K562 treated with DMSO at 1 percent for 12 hours (cell line): ENCODE results near the gene PSMA1. TPM values are rescaled to one million over a fixed set of nuclear protein-coding genes. Genes with fewer than 3 reads are reported as not detected.

ENCODE experiments used
- total RNA-seq: library from RNA; unstranded; fragments of 300-600 nt; gene quantifications from 2 replicates; pipeline ENCODE4 v1.2.3, GENCODE V29; 2022; ENCODE audit not compliant: insufficient read depth

PSMA1 gene
- 189 and 282 TPM in 2 replicates for total RNA-seq

DNA sequence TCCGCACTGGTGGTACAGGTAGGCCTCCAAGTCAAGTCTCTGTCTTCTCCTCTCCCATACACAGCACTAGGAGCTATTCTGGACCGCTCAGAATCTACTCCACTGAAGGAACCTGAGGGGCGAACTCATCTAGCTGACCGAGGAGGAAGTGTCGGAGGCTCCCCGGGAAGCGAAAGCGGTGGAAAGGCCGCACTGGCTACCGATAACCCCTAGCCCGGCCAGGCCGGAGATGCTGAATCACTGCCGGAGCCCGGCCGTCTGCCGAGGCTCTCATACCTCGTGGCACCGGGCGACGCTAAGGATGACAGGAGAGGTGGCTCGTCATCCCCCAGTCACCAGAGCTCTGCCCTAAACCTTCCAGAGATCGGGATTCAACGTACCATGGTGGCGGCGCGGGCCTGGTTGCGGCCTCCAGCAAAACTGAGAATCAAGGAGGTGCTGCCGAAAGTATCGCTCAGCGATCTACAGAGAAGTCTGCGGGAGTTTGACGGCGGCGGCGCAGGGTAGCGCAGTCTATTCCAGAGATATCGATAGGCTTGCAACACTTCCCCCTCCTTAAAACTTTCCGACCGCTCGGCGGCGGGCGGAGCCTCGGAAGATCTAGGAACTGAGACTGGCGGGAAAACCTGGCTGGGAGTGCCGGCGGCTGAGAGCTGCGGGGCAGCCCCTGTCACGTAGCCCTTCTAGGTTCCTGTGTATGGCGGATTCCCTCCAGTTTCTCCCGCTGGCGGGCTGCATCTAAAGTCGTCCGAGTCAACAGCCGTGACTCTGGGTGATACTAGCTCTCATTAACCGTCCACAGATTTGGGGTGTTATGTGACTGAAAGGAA, at the start of gene PSMA1:
Gene PSMA1, minus strand, starts transcription at position 470 of the 830 bp plus-strand sequence. Its CDS starts 87 bp downstream, at position 383.

DNA sequence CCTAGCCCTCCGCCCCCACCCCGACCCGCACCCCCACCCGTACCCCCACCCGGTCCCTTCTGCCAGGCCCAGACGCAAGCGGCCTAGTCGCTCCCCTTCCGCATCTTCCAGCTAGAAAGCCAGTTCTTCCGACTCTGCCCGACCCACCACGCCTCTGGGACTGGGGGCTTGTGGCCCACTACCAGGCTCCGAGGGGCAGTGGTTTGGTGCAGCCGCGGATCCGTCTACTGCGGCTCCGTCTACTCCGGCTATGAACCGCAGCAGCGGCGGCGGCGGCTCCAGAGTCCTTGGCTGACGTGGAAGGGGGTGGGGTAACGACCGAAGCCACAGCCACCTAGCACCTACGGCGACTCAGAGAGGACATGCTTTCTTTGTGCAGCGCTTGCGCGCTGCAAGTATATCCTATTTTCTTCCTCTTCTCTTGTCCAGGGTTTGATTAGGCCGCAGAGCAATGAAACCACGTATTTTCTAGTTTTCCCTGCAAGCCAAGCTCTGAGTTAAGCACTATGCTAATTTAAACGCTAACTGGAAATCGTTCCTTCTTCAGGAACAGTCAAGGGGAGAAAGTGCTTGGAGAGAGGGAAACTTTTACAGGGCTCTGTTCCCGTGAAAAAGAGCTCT, 20.5 kb downstream of the PSMA1 start, which contains the start of gene COPB1:
Gene COPB1, minus strand, starts transcription at position 252 of the 621 bp plus-strand sequence. CDS start 883 bp downstream, outside the sequence.

Other genes with a start within 250 kb of the PSMA1 start
- 22.3 and 36.5 TPM in 2 replicates for gene RRAS2, start 161.2 kb downstream of the PSMA1 start, total RNA-seq
- 80.9 and 130 TPM in 2 replicates for gene COPB1, start 20.6 kb downstream of the PSMA1 start, total RNA-seq
- gene PDE3B, start 123.4 kb upstream of the PSMA1 start, total RNA-seq = 2.8 and 12.2 TPM in 2 replicates